K562 (cell line): Measurements from ENCODE around the gene PELI2. TPM values are rescaled to one million over a fixed set of nuclear protein-coding genes. Genes with fewer than 3 reads are reported as not detected.

ENCODE experiments used
- ATAC-seq: fragments of 200-7000 bp; cut with Tn5 transposase; 3 replicates; pipeline ENCODE4 v1.9.1; 2020; ENCODE audit warnings: moderate library complexity
- BruUV-seq: library from RNA; stranded (reverse); fragments of 400-500 nt; replicated peaks from 2 replicates; lab custom pipeline; 2021; lab: Mats Ljungman, UMichigan
- CTCF ChIA-PET: fragments of 300-600 bp; formaldehyde crosslinking; extraction: SDS; loops from one replicate; lab custom pipeline; 2021; ENCODE audit warnings: low intra/inter-chr PET ratio; lab: Yijun Ruan, JAX
- POLR2A ChIA-PET: fragments of 300-600, 350-650 bp; sonication (Branson Sonifier 250); formaldehyde crosslinking; extraction: SDS; loops from one replicate; lab custom pipeline; 2021; ENCODE audit warnings: antibody characterized with exemption, inconsistent platforms; lab: Yijun Ruan, JAX
- DNase-seq, 4 experiments: peaks; one replicate each; pipeline versions ENCODE4 v3.0.0 to v3.0.0-alpha.2; 2011 to 2018; ENCODE audit warnings: low spot score in 3 of 4, mixed read lengths in 3 of 4; ENCODE audit errors: extremely low read depth in 1 of 4
- FAIRE-seq: peaks from 2 replicates; lab custom pipeline; 2011; peaks lifted over from hg19 to GRCh38; lab: Jason Lieb, UNC
- H2AFZ ChIP-seq: 2 replicates; pipeline ENCODE4 v1.6.0; 2011; ENCODE audit warnings: low read depth, low read length, control low read depth, inconsistent platforms
- H3K27ac ChIP-seq: fragments of 200-600 bp; 3 replicates; pipeline ENCODE4 v1.8.0; 2011; ENCODE audit warnings: low read depth, mild to moderate bottlenecking, control low read depth, inconsistent platforms, low read length, moderate library complexity, mixed read lengths; ENCODE audit errors: extremely low read depth
- H3K27me3 ChIP-seq, 2 experiments: fragments of 300-600 bp in 1 of 2; 2 replicates in 1 of 2; 3 replicates in 1 of 2; pipeline versions ENCODE4 v1.6.0 to v1.8.0; 2011; ENCODE audit warnings: inconsistent platforms in 2 of 2, low read length in 2 of 2, mild to moderate bottlenecking in 1 of 2, mixed read lengths in 1 of 2, moderate library complexity in 1 of 2; ENCODE audit not compliant: control insufficient read depth in 2 of 2, insufficient read depth in 2 of 2
- H3K36me3 ChIP-seq: fragments of 300-600 bp; 3 replicates; pipeline ENCODE4 v1.8.0; 2011; ENCODE audit warnings: mild to moderate bottlenecking, low read length, inconsistent platforms; ENCODE audit not compliant: control insufficient read depth, insufficient read depth
- H3K4me1 ChIP-seq, 2 experiments: fragments of 200-600 bp in 1 of 2; replicated peaks in 1 of 2; 2 replicates in 1 of 2; 3 replicates in 1 of 2; pipeline versions ENCODE4 v1.5.1 to v1.8.0; 2011; ENCODE audit warnings: inconsistent platforms in 2 of 2, low read length in 2 of 2, mild to moderate bottlenecking in 1 of 2, mixed read lengths in 1 of 2, moderate library complexity in 1 of 2; ENCODE audit not compliant: control insufficient read depth in 2 of 2, insufficient read depth in 2 of 2
- H3K4me2 ChIP-seq: 2 replicates; pipeline ENCODE4 v1.6.1; 2011; ENCODE audit warnings: low read length, control low read depth, inconsistent platforms, mixed read lengths; ENCODE audit not compliant: insufficient read depth
- H3K4me3 ChIP-seq: fragments of 200-600 bp; sonication (generic), shearing (Covaris generic); 2 replicates; pipeline ENCODE4 v1.5.1; 2016; ENCODE audit warnings: control low read depth, inconsistent platforms
- H3K79me2 ChIP-seq: fragments of 200-600 bp; 3 replicates; pipeline ENCODE4 v1.8.0; 2011; ENCODE audit warnings: low read length, inconsistent platforms; ENCODE audit not compliant: control insufficient read depth, insufficient read depth
- H3K9ac ChIP-seq, 2 experiments: 2 replicates each; pipeline versions ENCODE4 v1.6.0 to v1.6.1; 2011; ENCODE audit warnings: low read depth in 2 of 2, low read length in 2 of 2, control low read depth in 1 of 2, inconsistent platforms in 1 of 2, mild to moderate bottlenecking in 1 of 2, mixed read lengths in 1 of 2; ENCODE audit not compliant: insufficient read depth in 1 of 2
- H3K9me1 ChIP-seq: one replicate; pipeline ENCODE4 v1.6.0; 2011; ENCODE audit warnings: inconsistent platforms, mild to moderate bottlenecking, low read length, moderate library complexity; ENCODE audit not compliant: control insufficient read depth, insufficient read depth
- H3K9me3 ChIP-seq: replicated peaks from 2 replicates; pipeline ENCODE4 v1.5.1; 2011; ENCODE audit warnings: low read depth, low read length, inconsistent platforms; ENCODE audit not compliant: control insufficient read depth, insufficient read depth
- H4K20me1 ChIP-seq: replicated peaks from 2 replicates; pipeline ENCODE4 v1.6.1; 2011; ENCODE audit warnings: low read length, inconsistent platforms, mixed read lengths; ENCODE audit not compliant: control insufficient read depth, insufficient read depth
- BCL6 ChIP-seq: fragments of 250-450 bp; sonication (Bioruptor Pico); IDR thresholded peaks from 2 replicates; pipeline ENCODE4 v1.4.0; 2020
- CEBPG ChIP-seq, 3 experiments: fragments of 200-800 bp in 1 of 3; sonication (Bioruptor generic) in 1 of 3; sonication (generic) in 1 of 3; formaldehyde crosslinking in 1 of 3; IDR thresholded peaks in 2 of 3; conservative IDR thresholded peaks in 1 of 3; 2 replicates each; pipeline versions ENCODE4 v1.6.1 to v1.8.0; 2016 to 2022; ENCODE audit warnings: missing compliant biosample characterization in 2 of 3, missing genetic modification characterization in 2 of 3, mild to moderate bottlenecking in 1 of 3, missing genetic modification reagents in 1 of 3
- ELF2 ChIP-seq: fragments of 250-450 bp; sonication (Bioruptor Pico); IDR thresholded peaks from 2 replicates; pipeline ENCODE4 v1.5.0; 2021; ENCODE audit warnings: mild to moderate bottlenecking
- SLC30A9 ChIP-seq: fragments of 250-450 bp; sonication (Bioruptor Pico); IDR thresholded peaks from 2 replicates; pipeline ENCODE4 v1.8.0; 2022; ENCODE audit warnings: mild to moderate bottlenecking, moderate library complexity
- WGBS: fragments of 100-300 bp; shearing (Covaris generic); methylation state at CpG from one replicate; pipeline ENCODE4 v1.1.6; 2016; ENCODE audit warnings: low coverage, mixed read lengths; ENCODE audit not compliant: insufficient coverage; ENCODE audit errors: missing lambda C conversion rate; 5-methylcytosine and 5-hydroxymethylcytosine counted together
- in situ Hi-C: fragments of 300-500 bp; cut with MboI; formaldehyde crosslinking; loops from 4 replicates; pipeline ENCODE4 v1.15.0; 2018; ENCODE audit warnings: inconsistent platforms, mixed read lengths
- intact Hi-C: fragments of 100-400 bp; cut with micrococcal nuclease; formaldehyde crosslinking; loops from 2 replicates; pipeline ENCODE4 v1.14.2; 2022
- polyA plus RNA-seq, 8 experiments: library from polyadenylated mRNA; depleted of rRNA in 4 of 8; stranded (reverse) in 5 of 8; unstranded in 3 of 8; fragments of >200 nt; fragmentation: Nextera tagmentation in 2 of 8; fragmentation: Illumina TruSeq in 1 of 8; extraction: Ambion mirVana in 2 of 8; extraction: Trizol in 1 of 8; gene quantifications; 2 replicates each; pipeline versions ENCODE4 v1.2.1 to v1.2.3, GENCODE V29; 2011 to 2014; ENCODE audit warnings: inconsistent platforms in 1 of 8, missing spikeins in 1 of 8
- total RNA-seq, 7 experiments: library from RNA; depleted of rRNA in 6 of 7; stranded (reverse); fragments of >200 nt in 6 of 7; fragmentation: Illumina TruSeq in 2 of 7; extraction: Trizol in 2 of 7; gene quantifications; 2 replicates each; pipeline versions ENCODE4 v1.2.1 to v1.2.3, GENCODE V29; 2011 to 2021; ENCODE audit warnings: low replicate concordance in 1 of 7
- TF ChIP-seq, protein P1 (sequence below): fragments of 200-400 bp; formaldehyde crosslinking; IDR thresholded peaks from 2 replicates; pipeline ENCODE4 v1.6.1; 2017; ENCODE audit warnings: mild to moderate bottlenecking, low read depth, low read length, moderate library complexity
- TF ChIP-seq, protein P2 (sequence below), 2 experiments: fragments of 200-800 bp in 1 of 2; sonication (Bioruptor generic) in 1 of 2; sonication (generic) in 1 of 2; formaldehyde crosslinking in 1 of 2; IDR thresholded peaks in 1 of 2; conservative IDR thresholded peaks in 1 of 2; 2 replicates each; pipeline versions ENCODE4 v1.5.0 to v1.6.1; 2016 to 2020; ENCODE audit warnings: missing compliant biosample characterization in 1 of 2, missing genetic modification characterization in 1 of 2, missing genetic modification reagents in 1 of 2
- TF ChIP-seq, protein P3 (sequence below), 2 experiments: fragments of 450-650 bp in 1 of 2; sonication (generic) in 1 of 2; formaldehyde crosslinking in 1 of 2; IDR thresholded peaks; 2 replicates each; pipeline versions ENCODE4 v1.7.1 to v1.9.0; 2016 to 2022; ENCODE audit warnings: inconsistent platforms in 1 of 2, mild to moderate bottlenecking in 1 of 2, missing genetic modification reagents in 1 of 2

The PELI2 gene
- total and polyA plus RNA-seq, 9 of the 15 experiments (the other 6 are each of a cell fraction or from before 2014, with no cell fraction given), result 0.20 to 1.5 (median 0.44) TPM

DNA sequence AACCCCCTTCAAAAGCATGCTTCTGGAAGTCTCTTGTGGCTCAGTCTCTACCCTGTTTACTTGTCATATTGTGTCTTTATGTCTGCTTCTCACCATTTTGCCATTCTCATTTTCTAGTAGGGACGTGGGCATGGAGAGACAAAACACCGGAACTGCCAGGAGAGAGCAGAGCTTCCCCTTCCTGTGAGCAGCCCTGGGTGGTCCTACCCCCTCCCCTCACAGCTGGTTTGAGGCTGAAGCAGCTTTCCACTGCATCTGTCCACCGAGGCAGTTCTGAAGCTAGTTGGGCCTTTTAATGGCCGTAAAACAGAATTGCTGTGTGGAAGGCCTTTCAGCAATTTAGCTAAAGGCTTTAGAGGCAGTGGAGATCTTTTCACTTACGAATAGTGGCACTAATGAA lies 77.0 kb downstream of the PELI2 start:
- WGBS, result 56% methylated on average over 5 of the region's 5 CpGs
- FAIRE-seq (no peak), ATAC-seq (no peak), DNase-seq (no peak)
- Histone ChIP-seq H3K4me3 (no peak overlapping the region), H3K79me2 (no peaks in the 10 kb centered on the region), H4K20me1 (no peaks in the 10 kb centered on the region), H2AFZ (peak overlapping the region; percentile 63; the same call in 1 of the 2 replicates), H3K4me2 (no peak overlapping the region), H3K27ac (no peak overlapping the region), H3K27me3 (no peaks in the 10 kb centered on the region), H3K9me3 (no peaks in the 10 kb centered on the region), H3K36me3 (no peaks in the 10 kb centered on the region), H3K9me1 (no peaks in the 10 kb centered on the region), H3K4me1 (peaks cover 0 to 23% of the 10 kb centered on the region in 2 experiments; a peak in 4 of 5 replicates), H3K9ac (no peak overlapping the region)
- BruUV-seq, result no TSS peak
- in situ Hi-C loops, result no loop called here
- ChIA-PET CTCF (no interaction called here), POLR2A (interaction anchor here (1.2 to 2.5 kb wide), 2 partner anchors 10 to 12 kb away, joined by 3 to 7 read pairs; no protein-coding TSS in a partner anchor)
- intact Hi-C loops, result no loop called here
- TF ChIP-seq, protein P1, sequence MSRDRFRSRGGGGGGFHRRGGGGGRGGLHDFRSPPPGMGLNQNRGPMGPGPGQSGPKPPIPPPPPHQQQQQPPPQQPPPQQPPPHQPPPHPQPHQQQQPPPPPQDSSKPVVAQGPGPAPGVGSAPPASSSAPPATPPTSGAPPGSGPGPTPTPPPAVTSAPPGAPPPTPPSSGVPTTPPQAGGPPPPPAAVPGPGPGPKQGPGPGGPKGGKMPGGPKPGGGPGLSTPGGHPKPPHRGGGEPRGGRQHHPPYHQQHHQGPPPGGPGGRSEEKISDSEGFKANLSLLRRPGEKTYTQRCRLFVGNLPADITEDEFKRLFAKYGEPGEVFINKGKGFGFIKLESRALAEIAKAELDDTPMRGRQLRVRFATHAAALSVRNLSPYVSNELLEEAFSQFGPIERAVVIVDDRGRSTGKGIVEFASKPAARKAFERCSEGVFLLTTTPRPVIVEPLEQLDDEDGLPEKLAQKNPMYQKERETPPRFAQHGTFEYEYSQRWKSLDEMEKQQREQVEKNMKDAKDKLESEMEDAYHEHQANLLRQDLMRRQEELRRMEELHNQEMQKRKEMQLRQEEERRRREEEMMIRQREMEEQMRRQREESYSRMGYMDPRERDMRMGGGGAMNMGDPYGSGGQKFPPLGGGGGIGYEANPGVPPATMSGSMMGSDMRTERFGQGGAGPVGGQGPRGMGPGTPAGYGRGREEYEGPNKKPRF, result no peak
- TF ChIP-seq BCL6 (CRISPR knock-in tag) (no peak), SLC30A9 (CRISPR knock-in tag) (no peak), CEBPG (CRISPR knock-in tag; IDR thresholded peaks at IDR 0.05) (no peak), CEBPG (tag; conservative IDR thresholded peaks at IDR 0.05 in 1 of 2, IDR thresholded peaks at IDR 0.05 in 1 of 2) (no peak), ELF2 (CRISPR knock-in tag) (no peak)
- TF ChIP-seq, protein P2, sequence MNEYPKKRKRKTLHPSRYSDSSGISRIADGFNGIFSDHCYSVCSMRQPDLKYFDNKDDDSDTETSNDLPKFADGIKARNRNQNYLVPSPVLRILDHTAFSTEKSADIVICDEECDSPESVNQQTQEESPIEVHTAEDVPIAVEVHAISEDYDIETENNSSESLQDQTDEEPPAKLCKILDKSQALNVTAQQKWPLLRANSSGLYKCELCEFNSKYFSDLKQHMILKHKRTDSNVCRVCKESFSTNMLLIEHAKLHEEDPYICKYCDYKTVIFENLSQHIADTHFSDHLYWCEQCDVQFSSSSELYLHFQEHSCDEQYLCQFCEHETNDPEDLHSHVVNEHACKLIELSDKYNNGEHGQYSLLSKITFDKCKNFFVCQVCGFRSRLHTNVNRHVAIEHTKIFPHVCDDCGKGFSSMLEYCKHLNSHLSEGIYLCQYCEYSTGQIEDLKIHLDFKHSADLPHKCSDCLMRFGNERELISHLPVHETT (CRISPR knock-in tag; conservative IDR thresholded peaks at IDR 0.05 in 1 of 2, IDR thresholded peaks at IDR 0.05 in 1 of 2), result no peak
- TF ChIP-seq, protein P3, sequence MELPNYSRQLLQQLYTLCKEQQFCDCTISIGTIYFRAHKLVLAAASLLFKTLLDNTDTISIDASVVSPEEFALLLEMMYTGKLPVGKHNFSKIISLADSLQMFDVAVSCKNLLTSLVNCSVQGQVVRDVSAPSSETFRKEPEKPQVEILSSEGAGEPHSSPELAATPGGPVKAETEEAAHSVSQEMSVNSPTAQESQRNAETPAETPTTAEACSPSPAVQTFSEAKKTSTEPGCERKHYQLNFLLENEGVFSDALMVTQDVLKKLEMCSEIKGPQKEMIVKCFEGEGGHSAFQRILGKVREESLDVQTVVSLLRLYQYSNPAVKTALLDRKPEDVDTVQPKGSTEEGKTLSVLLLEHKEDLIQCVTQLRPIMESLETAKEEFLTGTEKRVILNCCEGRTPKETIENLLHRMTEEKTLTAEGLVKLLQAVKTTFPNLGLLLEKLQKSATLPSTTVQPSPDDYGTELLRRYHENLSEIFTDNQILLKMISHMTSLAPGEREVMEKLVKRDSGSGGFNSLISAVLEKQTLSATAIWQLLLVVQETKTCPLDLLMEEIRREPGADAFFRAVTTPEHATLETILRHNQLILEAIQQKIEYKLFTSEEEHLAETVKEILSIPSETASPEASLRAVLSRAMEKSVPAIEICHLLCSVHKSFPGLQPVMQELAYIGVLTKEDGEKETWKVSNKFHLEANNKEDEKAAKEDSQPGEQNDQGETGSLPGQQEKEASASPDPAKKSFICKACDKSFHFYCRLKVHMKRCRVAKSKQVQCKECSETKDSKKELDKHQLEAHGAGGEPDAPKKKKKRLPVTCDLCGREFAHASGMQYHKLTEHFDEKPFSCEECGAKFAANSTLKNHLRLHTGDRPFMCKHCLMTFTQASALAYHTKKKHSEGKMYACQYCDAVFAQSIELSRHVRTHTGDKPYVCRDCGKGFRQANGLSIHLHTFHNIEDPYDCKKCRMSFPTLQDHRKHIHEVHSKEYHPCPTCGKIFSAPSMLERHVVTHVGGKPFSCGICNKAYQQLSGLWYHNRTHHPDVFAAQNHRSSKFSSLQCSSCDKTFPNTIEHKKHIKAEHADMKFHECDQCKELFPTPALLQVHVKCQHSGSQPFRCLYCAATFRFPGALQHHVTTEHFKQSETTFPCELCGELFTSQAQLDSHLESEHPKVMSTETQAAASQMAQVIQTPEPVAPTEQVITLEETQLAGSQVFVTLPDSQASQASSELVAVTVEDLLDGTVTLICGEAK (IDR thresholded peaks at IDR 0.05), result no peak
- TF ChIP-seq, protein P3 (CRISPR knock-in tag; IDR thresholded peaks at IDR 0.05), result no peak
